ENCODE results near the gene FN1. TPM values are rescaled to one million over a fixed set of nuclear protein-coding genes. Genes with fewer than 3 reads are reported as not detected.

FN1 gene
- total and polyA plus RNA-seq, 2 of the 8 experiments (the other 6 are each of a cell fraction or from before 2014, with no cell fraction given), result 42.9 to 109 TPM

DNA sequence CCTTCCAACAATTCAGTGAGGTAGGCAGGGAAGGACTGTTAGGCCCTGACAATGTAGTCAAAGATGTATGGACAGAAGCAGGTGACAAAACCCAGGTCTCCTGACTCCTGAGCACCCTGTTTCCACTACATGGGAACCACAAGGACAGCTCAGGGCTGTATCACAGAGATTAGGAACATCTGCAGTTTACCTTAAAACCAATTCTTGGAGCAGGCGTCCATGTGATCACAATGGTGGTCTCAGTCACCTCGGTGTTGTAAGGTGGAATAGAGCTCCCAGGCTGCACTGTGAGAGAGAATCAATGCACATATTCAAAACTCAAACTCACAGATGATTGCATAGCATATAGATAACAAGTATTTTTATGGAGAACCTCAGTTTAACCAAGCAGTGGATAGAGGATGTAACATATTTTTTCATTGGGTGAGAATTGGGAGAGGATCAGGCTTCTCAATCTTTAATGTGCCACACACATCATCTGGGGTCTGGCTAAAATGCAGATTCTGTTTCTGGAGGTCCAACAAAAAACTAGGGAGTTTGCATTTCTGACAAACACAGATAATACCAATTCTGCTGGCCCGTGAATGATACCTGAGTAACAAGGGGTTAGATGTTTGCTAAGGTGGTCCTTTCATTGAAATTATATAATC is 36.7 kb downstream of the FN1 start:
- ChIA-PET CTCF (ENCODE audit: partially characterized antibody) (interaction anchor here (0.6 to 1.0 kb wide), 2 partner anchors 10 to 512 kb away, joined by 3 to 4 read pairs; no protein-coding TSS in a partner anchor), POLR2A (ENCODE audit: partially characterized antibody) (interaction anchor here (1.8 kb wide), 1 partner anchor 9 kb away, joined by 5 read pairs; no protein-coding TSS in a partner anchor)
- Histone ChIP-seq H3K4me2 (ENCODE audit: insufficient read depth in 1 of 2, low read depth in 2 of 2, low read length in 2 of 2) (no peak overlapping the region), H4K91ac (replicated peaks; ENCODE audit: insufficient read length, low read length) (no peak overlapping the region), H3K4me3 (ENCODE audit: extremely low read depth in 1 of 4, insufficient read depth in 2 of 4, low read depth in 3 of 4, low read length in 4 of 4) (no peak overlapping the region), H4K5ac (ENCODE audit: insufficient read length, low read depth, low read length) (no peak overlapping the region), H3K23me2 (ENCODE audit: low read depth, low read length) (no peaks in the 10 kb centered on the region), H3K4me1 (replicated peaks in 1 of 4; ENCODE audit: control insufficient read depth in 3 of 4, insufficient read depth in 4 of 4, low read length in 3 of 4) (no peaks in the 10 kb centered on the region; a peak in 1 of 7 replicates), H3K9me3 (ENCODE audit: insufficient read depth in 2 of 2, low read depth in 1 of 2, low read length in 1 of 2) (no peaks in the 10 kb centered on the region), H3K14ac (ENCODE audit: insufficient read length) (no peak overlapping the region), H3K27ac (ENCODE audit: low read depth, low read length) (no peak overlapping the region), H4K8ac (ENCODE audit: extremely low read depth, insufficient read depth, low read length) (no peak overlapping the region), H3K4ac (replicated peaks; ENCODE audit: insufficient read length, low read depth, low read length) (no peak overlapping the region), H3K56ac (replicated peaks; ENCODE audit: insufficient read length, low read depth, low read length) (no peak overlapping the region), H3K18ac (ENCODE audit: extremely low read depth, low read length) (no peak overlapping the region), H2BK120ac (replicated peaks; ENCODE audit: low read depth, low read length) (no peak overlapping the region), H4K20me1 (replicated peaks in 1 of 2; ENCODE audit: control insufficient read depth in 1 of 2, insufficient read depth in 2 of 2, low read length in 2 of 2) (no peaks in the 10 kb centered on the region), H2BK12ac (ENCODE audit: low read depth, low read length) (no peak overlapping the region), H2BK15ac (ENCODE audit: low read length) (no peak overlapping the region), H2BK20ac (ENCODE audit: low read length) (no peak overlapping the region), H2AFZ (ENCODE audit: low read length) (no peak overlapping the region), H3K79me2 (ENCODE audit: control insufficient read depth in 1 of 2, insufficient read depth in 2 of 2, low read length in 2 of 2) (no peaks in the 10 kb centered on the region), H2BK5ac (ENCODE audit: low read depth, low read length) (no peak overlapping the region), H2AK5ac (ENCODE audit: low read depth, low read length) (no peak overlapping the region), H3K27me3 (replicated peaks in 1 of 4; ENCODE audit: control insufficient read depth in 3 of 4, extremely low read depth in 1 of 4, insufficient read depth in 3 of 4, low read length in 3 of 4) (no peaks in the 10 kb centered on the region), H3K36me3 (ENCODE audit: control insufficient read depth in 2 of 4, insufficient read depth in 4 of 4, low read length in 3 of 4) (peaks cover under 1 to 21% (median 4%) of the 10 kb centered on the region in 4 experiments; a peak in 4 of 8 replicates), H3K79me1 (ENCODE audit: low read depth, low read length) (no peaks in the 10 kb centered on the region), H3K9ac (replicated peaks in 1 of 4; ENCODE audit: extremely low read depth in 1 of 4, low read depth in 3 of 4, low read length in 3 of 4) (no peak overlapping the region), H3K23ac (ENCODE audit: insufficient read length) (no peak overlapping the region)
- no peak for DNase-seq (ENCODE audit: low read depth in 1 of 2, low spot score in 2 of 2)
- WGBS, 2 experiments (ENCODE audit: extremely low coverage in 1 of 2, insufficient coverage in 1 of 2, insufficient read length in 1 of 2, insufficient replicate concordance in 2 of 2, low coverage in 1 of 2, low lambda C conversion rate in 2 of 2, missing lambda C conversion rate in 1 of 2), result 88% methylated on average over 3 of the region's 3 CpGs; no CpG with 5 or more reads in 1 of the 2 experiments
- no peak for FAIRE-seq
- no peak for TF ChIP-seq TEAD4 (IDR thresholded peaks at IDR 0.05; ENCODE audit: low read depth, low read length)
- TF ChIP-seq TAF7 (optimal IDR thresholded peaks at IDR 0.05; ENCODE audit: borderline replicate concordance, low read depth, low read length), result no peak
- no peak for TF ChIP-seq CTBP2 (IDR thresholded peaks at IDR 0.05; ENCODE audit: borderline replicate concordance, insufficient read depth, insufficient read length, low read length)
- TF ChIP-seq EZH2 (IDR thresholded peaks at IDR 0.05; ENCODE audit: low read depth, low read length, severe bottlenecking), result no peak
- no peak for TF ChIP-seq ASH2L (IDR thresholded peaks at IDR 0.05; ENCODE audit: low read length)
